MG63 (cell line): Measurements from ENCODE around the gene FOXD2. TPM values are rescaled to one million over a fixed set of nuclear protein-coding genes. Genes with fewer than 3 reads are reported as not detected.

ENCODE experiments used
- DNase-seq: peaks from one replicate; pipeline ENCODE4 v3.0.0-alpha.2; 2020
- H3K27me3 ChIP-seq: fragments of 250-450 bp; sonication (Bioruptor Pico); 2 replicates; pipeline ENCODE4 v1.5.1; 2020; ENCODE audit warnings: mild to moderate bottlenecking, moderate library complexity
- H3K36me3 ChIP-seq: fragments of 250-450 bp; sonication (Bioruptor Pico); 2 replicates; pipeline ENCODE4 v1.5.1; 2020; ENCODE audit warnings: mild to moderate bottlenecking, moderate library complexity
- H3K4me3 ChIP-seq: fragments of 250-450 bp; sonication (Bioruptor Pico); 2 replicates; pipeline ENCODE4 v1.5.1; 2020; ENCODE audit warnings: mild to moderate bottlenecking, moderate library complexity
- H3K9me3 ChIP-seq: fragments of 250-450 bp; sonication (Bioruptor Pico); 2 replicates; pipeline ENCODE4 v1.5.1; 2020; ENCODE audit warnings: mild to moderate bottlenecking, moderate library complexity
- total RNA-seq: library from RNA; depleted of rRNA; stranded (reverse); fragments of >200 nt; shearing (Covaris generic); gene quantifications from 2 replicates; pipeline ENCODE4 v1.2.3, GENCODE V29; 2014; ENCODE audit warnings: low replicate concordance; rRNA removed

The FOXD2 gene
- total RNA-seq, 1 experiment from 2014 or later, result 0.03 TPM

DNA sequence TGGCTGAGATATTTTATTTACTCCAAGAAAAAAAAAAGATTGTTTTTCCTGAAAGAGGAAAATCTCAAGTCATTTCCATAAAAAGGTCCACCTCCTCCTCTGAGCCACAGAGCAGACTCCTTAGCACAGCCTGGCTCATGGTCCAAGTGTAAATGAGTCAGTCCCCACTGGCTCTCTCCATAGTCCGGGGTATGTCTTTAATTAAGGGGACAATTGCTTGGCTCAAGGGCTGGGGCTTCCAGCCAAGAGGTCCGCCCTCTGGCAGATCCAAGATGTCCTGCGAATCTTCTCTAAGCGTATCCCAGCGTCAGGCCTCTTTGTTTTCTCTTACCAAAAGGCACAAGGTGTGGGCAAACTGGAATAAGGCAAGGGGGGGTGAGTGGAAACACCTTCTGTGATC, 33.3 kb downstream of the FOXD2 start:
- peak; percentile 65 for DNase-seq

DNA sequence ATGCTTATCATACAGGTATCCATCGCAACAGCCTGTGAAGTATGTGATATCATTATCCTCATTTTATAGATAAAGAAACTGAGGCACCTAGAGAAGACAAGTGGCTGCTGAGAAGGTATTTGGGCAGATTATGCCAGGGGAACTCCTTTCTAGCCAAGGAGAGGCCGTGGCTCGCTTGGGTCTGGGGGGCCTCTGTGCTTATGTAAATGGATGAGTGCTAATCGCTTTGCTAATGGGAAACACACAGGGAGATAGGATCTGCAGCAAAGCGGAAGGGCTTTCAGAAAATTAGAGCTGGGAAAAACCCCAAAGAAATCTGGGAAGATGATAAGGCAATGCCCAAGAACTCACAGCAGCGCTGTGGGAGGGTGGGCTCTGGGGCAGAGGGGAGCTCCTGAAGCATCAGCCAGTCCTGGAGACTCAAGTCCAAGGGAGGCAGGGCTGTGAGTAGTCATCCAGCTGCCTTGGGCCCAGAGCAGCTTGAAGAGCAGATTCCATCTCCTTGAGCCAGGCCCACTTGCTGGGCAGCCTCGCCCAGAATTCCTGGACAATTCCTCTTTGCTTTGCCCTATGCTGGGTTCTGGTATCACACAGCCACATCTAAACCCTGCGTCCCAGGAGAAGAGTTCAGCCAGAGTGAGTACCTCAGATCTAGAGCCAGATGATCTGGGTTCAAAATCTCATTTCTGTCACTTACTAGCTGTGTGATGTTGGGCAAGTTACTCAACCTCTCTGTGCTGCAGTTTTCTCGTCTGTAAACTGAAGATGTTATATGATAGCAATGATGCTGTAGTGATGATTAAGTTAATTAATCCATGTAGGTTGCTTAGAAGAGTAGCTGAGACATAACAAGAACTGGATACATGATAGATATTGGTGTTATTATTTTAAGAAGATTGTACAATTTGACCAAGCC, 36.7 kb downstream of the FOXD2 start:
- no peak overlapping the region for H3K4me3 ChIP-seq
- no peaks in the 10 kb centered on the region for H3K36me3 ChIP-seq
- DNase-seq, result peak; percentile 18
- H3K9me3 ChIP-seq, result no peaks in the 10 kb centered on the region
- H3K27me3 ChIP-seq, result no peaks in the 10 kb centered on the region

More for the DNA sequence above, 33.3 kb downstream of the FOXD2 start:
- H3K4me3 ChIP-seq, result no peak overlapping the region
- no peaks in the 10 kb centered on the region for H3K9me3 ChIP-seq
- no peaks in the 10 kb centered on the region for H3K27me3 ChIP-seq
- H3K36me3 ChIP-seq, result no peaks in the 10 kb centered on the region

DNA sequence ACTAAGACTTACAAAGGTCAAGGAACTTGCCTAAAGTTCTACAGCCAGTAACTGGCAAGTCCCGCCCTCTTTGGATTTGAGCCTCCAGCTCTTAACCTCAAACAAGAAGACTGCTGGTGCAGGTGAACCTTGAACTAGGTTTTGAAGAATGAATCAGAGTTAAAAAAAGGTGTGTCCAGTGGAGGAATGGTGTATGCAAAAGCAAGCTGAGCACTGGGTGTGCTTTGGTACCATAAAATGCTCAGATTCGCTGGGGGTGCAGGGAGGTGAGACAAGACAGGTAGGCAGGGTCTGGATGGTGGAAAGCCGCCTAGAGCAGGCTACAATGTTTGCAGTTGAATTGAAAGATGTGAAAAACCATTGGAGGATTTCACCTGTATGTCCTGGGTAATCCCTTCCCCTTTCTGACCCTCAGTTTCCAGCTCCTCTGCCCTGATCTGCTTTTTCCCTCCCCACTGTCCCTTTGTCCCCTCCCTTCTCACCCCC, 39.8 kb downstream of the FOXD2 start:
- no peaks in the 10 kb centered on the region for H3K27me3 ChIP-seq
- DNase-seq, result no peak
- no peaks in the 10 kb centered on the region for H3K36me3 ChIP-seq
- no peak overlapping the region for H3K4me3 ChIP-seq
- H3K9me3 ChIP-seq, result no peaks in the 10 kb centered on the region

DNA sequence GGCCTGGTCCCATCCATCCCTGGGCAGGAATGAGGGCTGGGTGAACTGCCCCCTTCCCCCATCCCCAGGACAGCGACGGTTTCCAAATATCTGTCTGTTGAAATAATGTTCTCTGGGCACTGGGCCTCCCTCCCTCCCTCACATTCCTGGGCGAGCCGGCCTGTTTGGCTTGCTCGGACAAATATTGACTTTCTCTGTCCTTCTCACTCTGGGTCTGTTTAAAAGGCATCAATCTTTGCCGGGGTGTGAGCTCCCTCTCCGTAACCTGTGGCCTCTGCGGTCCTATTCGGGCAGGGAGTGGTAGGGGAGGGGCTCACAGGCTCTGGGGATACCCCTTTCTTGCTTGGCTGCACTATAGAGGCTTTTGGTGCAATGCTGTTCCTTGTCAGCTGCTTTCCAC, 40.2 kb downstream of the FOXD2 start:
- Histone ChIP-seq H3K4me3 (no peak overlapping the region), H3K36me3 (no peaks in the 10 kb centered on the region), H3K27me3 (no peaks in the 10 kb centered on the region), H3K9me3 (no peaks in the 10 kb centered on the region)
- DNase-seq, result no peak

DNA sequence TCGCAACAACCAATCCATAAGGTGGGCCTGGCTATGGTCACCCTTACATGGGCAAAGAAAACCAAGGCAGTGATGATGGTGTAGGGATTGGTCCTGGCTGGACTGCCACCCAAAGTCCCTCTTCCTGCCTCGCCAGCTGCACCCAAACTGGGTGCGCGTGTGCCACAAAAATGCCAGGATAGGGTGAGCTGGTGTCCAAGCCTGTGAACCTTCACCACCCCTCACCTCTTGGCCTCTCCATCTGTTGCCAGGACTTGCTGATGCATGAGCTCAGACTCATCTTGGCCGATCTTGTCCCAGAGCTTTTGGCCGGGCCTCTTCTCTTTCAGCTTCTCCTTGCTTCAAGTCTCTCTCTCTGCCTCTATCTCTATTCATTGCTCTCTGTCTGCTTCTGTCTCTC, 41.8 kb downstream of the FOXD2 start:
- DNase-seq, result no peak
- Histone ChIP-seq H3K9me3 (no peaks in the 10 kb centered on the region), H3K36me3 (no peaks in the 10 kb centered on the region), H3K27me3 (no peaks in the 10 kb centered on the region), H3K4me3 (no peak overlapping the region)

DNA sequence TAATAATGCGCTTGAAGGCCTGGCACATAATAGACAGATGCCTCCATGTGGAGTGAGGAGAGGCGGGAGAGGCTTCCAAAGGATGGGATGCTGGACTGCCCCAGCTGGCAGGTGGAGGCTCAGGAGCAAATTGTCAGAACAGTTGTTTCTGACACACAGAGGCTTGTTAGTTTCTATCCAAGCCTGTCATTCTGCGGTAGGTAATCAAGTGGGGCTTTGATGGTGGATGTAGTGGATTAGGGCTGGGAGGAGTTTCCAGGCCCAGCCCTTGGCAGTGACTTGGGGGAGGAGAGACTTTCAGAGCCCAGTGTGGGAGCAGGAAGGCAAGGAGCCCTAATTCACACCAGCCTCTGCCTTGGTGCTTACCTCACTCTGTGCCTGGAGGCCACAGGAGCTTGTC, 44.1 kb downstream of the FOXD2 start:
- no peaks in the 10 kb centered on the region for H3K27me3 ChIP-seq
- H3K4me3 ChIP-seq, result no peak overlapping the region

DNA sequence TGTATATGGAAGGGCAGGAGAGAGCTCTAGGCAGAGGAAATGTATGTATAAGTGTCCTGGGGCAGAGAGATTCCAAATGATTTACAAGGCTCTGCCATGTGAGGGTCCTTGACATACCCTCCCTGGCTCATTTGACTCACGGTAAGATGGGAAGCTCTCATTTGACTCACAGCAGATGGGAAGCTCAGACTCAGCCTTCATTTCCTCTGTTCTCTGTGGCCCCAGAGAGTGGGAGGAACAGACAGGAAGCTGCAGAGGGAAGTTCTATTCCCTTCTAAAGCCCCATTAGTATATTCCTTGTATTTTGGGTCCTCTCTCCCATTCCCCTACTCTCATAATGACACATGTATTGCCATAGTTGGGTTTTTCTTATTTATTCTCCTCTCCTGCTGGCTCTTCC, 44.9 kb downstream of the FOXD2 start:
- H3K36me3 ChIP-seq, result no peaks in the 10 kb centered on the region
- no peak overlapping the region for H3K4me3 ChIP-seq
- no peak for DNase-seq
- H3K27me3 ChIP-seq, result no peaks in the 10 kb centered on the region
- H3K9me3 ChIP-seq, result no peaks in the 10 kb centered on the region

More for the DNA sequence above, 44.1 kb downstream of the FOXD2 start:
- H3K9me3 ChIP-seq, result no peaks in the 10 kb centered on the region
- no peaks in the 10 kb centered on the region for H3K36me3 ChIP-seq
- no peak for DNase-seq

DNA sequence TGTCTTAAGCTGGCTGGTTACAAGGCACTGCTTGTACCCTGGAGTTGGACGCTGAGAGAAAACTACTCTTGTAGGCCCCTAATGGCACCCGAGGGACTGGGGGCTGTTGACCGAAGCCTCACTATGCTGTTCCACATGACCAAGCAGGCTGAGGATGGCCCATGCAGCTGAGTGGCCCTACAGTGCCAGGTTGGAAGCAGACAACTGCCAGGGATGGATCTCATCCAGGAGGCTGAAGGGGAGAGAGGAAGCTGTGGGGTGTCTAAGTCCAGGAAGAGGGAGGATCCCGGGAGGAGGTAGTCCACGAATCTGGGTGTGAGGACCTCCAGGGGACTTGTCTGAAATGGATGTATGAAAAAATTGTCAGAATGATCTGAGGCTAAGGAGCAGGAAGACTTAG, 45.8 kb downstream of the FOXD2 start:
- Histone ChIP-seq H3K9me3 (no peaks in the 10 kb centered on the region), H3K27me3 (no peaks in the 10 kb centered on the region), H3K4me3 (no peak overlapping the region), H3K36me3 (no peaks in the 10 kb centered on the region)
- no peak for DNase-seq

DNA sequence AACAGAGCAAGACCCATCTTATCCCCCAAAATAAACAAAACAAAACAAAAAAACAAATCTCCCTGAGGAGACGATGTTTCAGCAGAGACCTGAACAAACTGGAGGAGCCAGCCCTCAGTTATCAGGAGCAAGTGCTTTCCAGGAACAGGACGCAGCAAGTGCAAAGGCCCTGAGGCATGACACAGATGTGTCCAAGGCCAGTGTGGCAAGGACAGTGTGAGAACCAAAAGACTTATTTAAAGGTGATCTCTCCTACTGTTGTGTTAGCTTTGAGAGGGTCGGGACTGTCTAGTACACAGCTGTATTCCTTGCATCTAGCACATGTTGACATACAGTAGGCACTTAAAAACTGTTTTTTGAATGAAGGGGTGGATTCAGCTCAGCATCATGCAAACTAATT, 48.0 kb downstream of the FOXD2 start:
- no peaks in the 10 kb centered on the region for H3K9me3 ChIP-seq

DNA sequence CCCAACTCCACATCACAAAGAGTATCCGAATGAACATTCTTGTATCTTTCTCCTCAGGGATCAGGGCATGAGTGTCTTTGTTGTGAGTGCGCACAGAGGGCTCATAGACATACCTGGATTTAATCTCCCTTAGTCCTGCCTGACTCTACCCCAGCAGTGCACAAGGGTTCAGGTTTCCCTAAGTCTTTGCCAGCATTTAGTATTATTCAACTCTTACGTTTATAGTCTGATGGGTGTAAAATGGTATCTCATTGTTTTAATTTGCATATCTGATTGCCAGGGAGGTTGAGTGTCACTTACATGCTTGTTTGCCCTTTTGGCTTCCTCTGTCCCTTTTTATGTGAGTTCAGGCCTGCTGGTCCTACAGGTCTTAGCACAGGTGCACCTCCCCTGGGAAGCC, 49.5 kb downstream of the FOXD2 start:
- no peak for DNase-seq
- Histone ChIP-seq H3K9me3 (no peaks in the 10 kb centered on the region), H3K4me3 (no peak overlapping the region), H3K27me3 (no peaks in the 10 kb centered on the region), H3K36me3 (no peaks in the 10 kb centered on the region)

More for the DNA sequence above, 48.0 kb downstream of the FOXD2 start:
- Histone ChIP-seq H3K27me3 (no peaks in the 10 kb centered on the region), H3K4me3 (no peak overlapping the region), H3K36me3 (no peaks in the 10 kb centered on the region)
- DNase-seq, result no peak

DNA sequence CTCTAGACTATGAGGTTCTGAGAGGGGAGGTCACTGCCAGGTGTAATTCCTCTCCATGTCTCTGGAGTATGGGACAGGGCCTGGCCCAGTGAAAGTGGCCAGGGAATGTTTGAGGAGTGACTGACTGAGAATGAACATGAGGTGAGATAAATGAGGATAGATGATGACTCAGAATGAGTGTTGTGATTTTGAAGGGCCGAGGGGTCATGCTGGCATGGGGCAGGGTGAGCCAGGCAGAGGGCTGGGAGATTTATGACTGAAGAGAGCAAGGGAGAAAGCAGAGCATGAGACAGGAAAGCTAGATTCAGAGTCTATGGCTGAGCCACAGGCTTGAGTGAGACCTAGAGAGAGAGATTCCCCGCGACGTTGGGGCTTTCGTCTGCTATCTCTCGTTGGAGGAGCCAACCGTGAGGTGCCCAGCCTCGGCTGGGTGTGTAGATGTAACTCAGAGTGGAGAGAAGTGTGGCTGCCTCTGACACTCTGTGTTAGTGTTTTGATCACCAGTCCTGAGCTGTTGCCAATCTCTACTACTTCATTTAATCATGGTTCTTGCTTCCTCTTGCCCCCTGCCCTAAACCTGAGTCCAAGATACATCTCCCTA, 50.1 kb downstream of the FOXD2 start:
- Histone ChIP-seq H3K36me3 (no peaks in the 10 kb centered on the region), H3K27me3 (no peaks in the 10 kb centered on the region), H3K9me3 (no peaks in the 10 kb centered on the region), H3K4me3 (no peak overlapping the region)
- peak; percentile 82 for DNase-seq

Other genes starting within 250 kb of the FOXD2 start
- not detected in 2 replicates for gene PDZK1IP1, start 248.0 kb upstream of the FOXD2 start, total RNA-seq
- gene TAL1, start 205.8 kb upstream of the FOXD2 start, total RNA-seq, result not detected in 2 replicates
- 9.6 and 14.2 TPM in 2 replicates for gene STIL, start 123.9 kb upstream of the FOXD2 start, total RNA-seq
- gene CMPK1, start 104.3 kb upstream of the FOXD2 start, total RNA-seq, result 148 and 188 TPM in 2 replicates
- gene FOXE3, start 21.8 kb upstream of the FOXD2 start, total RNA-seq, result not detected in 2 replicates